Retinal pigment epithelial cell (primary cell): ENCODE measurements around the gene PCDHGA5.
"Not testable (repeated sequence)": the region's sequence is repeated elsewhere in the genome, so short reads cannot be mapped to it uniquely, and the experiment has no call there.

Experiments used
- DNase-seq: peaks from one replicate; pipeline ENCODE4 v3.0.0-alpha.2; 2010; ENCODE audit warnings: low read depth
- H3K4me3 ChIP-seq: 2 replicates; pipeline ENCODE4 v1.5.1; 2011; ENCODE audit warnings: mild to moderate bottlenecking, low read length, control low read depth, moderate library complexity
- TF ChIP-seq, protein P1 (sequence below): conservative IDR thresholded peaks from 2 replicates; pipeline ENCODE4 v1.5.1; 2011; ENCODE audit warnings: low read depth, low read length, control low read depth, inconsistent platforms

The PCDHGA5 gene

DNA sequence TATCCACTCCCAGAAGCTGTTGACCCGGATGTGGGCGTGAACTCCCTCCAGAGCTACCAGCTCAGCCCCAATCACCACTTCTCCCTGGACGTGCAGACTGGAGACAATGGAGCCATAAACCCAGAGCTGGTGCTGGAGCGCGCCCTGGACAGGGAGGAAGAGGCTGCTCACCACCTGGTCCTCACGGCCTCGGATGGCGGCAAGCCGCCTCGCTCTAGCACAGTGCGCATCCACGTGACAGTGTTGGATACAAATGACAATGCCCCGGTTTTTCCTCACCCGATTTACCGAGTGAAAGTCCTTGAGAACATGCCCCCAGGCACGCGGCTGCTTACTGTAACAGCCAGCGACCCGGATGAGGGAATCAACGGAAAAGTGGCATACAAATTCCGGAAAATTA lies 29.3 kb downstream of the PCDHGA5 start:
- H3K4me3 ChIP-seq = no peak overlapping the region
- TF ChIP-seq, protein P1, sequence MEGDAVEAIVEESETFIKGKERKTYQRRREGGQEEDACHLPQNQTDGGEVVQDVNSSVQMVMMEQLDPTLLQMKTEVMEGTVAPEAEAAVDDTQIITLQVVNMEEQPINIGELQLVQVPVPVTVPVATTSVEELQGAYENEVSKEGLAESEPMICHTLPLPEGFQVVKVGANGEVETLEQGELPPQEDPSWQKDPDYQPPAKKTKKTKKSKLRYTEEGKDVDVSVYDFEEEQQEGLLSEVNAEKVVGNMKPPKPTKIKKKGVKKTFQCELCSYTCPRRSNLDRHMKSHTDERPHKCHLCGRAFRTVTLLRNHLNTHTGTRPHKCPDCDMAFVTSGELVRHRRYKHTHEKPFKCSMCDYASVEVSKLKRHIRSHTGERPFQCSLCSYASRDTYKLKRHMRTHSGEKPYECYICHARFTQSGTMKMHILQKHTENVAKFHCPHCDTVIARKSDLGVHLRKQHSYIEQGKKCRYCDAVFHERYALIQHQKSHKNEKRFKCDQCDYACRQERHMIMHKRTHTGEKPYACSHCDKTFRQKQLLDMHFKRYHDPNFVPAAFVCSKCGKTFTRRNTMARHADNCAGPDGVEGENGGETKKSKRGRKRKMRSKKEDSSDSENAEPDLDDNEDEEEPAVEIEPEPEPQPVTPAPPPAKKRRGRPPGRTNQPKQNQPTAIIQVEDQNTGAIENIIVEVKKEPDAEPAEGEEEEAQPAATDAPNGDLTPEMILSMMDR = no peak
- no peak for DNase-seq

DNA sequence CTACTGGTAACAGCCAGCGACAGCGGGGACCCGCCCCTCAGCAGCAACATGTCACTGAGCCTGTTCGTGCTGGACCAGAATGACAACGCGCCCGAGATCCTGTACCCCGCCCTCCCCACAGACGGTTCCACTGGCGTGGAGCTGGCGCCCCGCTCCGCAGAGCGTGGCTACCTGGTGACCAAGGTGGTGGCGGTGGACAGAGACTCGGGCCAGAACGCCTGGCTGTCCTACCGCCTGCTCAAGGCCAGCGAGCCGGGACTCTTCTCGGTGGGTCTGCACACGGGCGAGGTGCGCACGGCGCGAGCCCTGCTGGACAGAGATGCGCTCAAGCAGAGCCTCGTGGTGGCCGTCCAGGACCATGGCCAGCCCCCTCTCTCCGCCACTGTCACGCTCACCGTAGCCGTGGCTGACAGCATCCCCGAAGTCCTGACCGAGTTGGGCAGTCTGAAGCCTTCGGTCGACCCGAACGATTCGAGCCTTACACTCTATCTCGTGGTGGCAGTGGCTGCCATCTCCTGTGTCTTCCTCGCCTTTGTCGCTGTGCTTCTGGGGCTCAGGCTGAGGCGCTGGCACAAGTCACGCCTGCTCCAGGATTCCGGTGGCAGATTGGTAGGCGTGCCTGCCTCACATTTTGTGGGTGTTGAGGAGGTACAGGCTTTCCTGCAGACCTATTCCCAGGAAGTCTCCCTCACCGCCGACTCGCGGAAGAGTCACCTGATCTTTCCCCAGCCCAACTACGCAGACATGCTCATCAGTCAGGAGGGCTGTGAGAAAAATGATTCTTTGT lies 30.6 kb downstream of the PCDHGA5 start:
- DNase-seq, H3K4me3 ChIP-seq: not testable (repeated sequence)

DNA sequence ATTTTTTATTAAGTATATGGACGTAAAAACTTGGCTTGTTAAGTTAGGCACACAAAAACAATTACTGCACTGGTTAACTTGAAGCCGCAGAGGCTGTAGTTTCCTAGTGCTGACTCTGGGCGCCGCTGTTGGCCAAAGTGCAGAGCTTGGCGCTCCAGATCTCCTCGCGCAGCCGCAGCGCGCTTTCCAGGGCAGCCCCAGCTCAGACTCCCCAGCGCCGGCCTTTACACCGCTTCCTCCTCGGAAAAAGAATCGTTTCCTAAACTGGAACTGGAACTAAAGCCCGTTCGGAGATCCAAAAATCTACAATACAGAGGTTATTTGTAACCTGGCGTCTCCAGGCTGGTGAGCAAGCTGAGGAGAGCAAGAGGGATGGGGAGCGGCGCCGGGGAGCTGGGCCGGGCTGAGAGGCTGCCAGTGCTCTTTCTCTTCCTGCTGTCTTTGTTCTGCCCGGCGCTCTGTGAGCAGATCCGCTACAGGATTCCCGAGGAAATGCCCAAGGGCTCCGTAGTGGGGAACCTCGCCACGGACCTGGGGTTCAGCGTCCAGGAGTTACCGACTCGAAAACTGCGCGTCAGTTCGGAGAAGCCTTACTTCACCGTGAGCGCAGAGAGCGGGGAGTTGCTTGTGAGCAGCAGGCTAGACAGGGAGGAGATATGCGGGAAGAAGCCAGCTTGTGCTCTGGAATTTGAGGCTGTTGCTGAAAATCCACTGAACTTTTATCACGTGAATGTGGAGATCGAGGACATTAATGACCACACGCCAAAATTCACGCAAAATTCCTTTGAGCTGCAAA lies 34.0 kb downstream of the PCDHGA5 start, which contains the start of gene PCDHGB5:
TSS of gene PCDHGB5 (plus strand) at position 192 of the 796 bp plus-strand sequence. CDS start at position 373, 181 bp downstream.
- DNase-seq = not testable (repeated sequence)
- peak within 1 kb of the TSS; percentile 36 for H3K4me3 ChIP-seq
- TF ChIP-seq, protein P1 = peak; percentile 56

DNA sequence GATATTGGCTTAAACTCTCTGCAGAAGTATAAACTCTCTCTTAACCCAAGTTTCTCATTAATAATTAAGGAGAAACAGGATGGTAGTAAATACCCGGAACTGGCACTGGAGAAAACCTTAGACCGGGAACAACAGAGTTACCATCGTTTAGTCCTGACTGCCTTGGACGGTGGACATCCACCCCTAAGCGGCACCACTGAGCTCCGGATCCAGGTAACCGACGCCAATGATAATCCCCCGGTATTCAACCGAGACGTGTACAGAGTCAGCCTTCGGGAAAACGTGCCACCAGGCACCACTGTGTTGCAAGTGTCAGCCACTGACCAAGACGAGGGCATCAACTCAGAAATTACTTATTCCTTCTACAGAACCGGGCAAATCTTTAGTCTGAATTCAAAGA lies 34.6 kb downstream of the PCDHGA5 start:
- no peak overlapping the region for H3K4me3 ChIP-seq
- TF ChIP-seq, protein P1 = no peak
- no peak for DNase-seq

DNA sequence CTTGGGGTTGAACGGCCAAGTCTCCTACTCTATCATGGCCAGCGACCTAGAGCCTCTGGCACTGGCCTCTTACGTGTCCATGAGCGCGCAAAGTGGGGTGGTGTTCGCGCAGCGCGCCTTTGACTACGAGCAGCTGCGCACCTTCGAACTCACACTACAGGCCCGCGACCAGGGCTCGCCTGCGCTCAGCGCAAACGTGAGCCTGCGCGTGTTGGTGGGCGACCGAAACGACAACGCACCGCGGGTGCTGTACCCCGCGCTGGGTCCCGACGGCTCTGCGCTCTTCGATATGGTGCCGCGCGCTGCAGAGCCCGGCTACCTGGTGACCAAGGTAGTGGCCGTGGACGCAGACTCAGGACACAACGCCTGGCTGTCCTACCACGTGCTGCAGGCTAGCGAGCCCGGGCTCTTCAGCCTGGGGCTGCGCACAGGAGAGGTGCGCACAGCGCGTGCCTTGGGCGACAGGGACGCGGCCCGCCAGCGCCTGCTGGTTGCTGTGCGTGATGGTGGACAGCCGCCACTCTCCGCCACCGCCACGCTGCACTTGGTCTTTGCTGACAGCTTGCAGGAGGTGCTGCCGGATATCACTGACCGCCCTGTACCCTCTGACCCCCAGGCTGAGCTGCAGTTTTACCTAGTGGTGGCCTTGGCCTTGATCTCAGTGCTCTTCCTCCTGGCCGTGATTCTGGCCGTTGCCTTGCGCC lies 35.7 kb downstream of the PCDHGA5 start:
- TF ChIP-seq, protein P1 = no peak
- H3K4me3 ChIP-seq = no peak overlapping the region
- DNase-seq = no peak

DNA sequence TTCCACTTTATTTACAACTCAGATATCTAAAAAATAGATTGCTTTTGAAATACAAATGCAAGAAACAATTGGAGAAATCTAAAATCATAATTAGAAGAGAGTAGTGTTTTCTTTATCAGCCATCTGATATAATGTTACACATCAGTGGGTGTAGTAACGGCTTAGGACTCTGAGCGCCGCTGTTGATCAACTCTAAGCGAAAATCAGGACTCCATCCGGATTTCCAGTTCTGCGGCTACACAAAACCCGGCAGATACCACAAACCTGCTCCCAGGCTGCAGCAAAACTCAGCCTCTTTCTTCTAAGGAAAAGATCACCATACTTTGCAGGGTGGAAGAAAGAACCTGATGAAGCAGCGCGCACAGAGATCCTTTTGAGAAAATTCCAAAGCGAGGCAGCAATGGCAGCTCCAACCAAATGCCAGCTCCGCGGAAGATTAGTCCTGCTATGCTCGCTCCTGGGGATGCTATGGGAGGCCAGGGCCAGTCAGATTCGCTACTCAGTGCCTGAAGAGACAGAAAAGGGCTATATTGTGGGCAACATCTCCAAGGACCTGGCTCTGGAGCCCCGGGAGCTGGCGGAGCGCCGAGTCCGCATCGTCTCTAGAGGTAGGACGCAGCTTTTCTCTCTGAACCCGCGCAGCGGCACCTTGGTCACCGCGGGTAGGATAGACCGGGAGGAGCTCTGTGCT lies 38.7 kb downstream of the PCDHGA5 start, which contains the start of gene PCDHGA9:
TSS of gene PCDHGA9 (plus strand) at position 226 of the 691 bp plus-strand sequence. CDS start at position 401, 175 bp downstream.
- DNase-seq = no peak
- peak within 1 kb of the TSS; percentile 29 for H3K4me3 ChIP-seq
- TF ChIP-seq, protein P1 = peak; percentile 55
